CD14-positive monocyte (primary cell): ENCODE results near the gene GALNTL6. TPM values are rescaled to one million over a fixed set of nuclear protein-coding genes. Genes with fewer than 3 reads are reported as not detected.
A peak's percentile ranks its signal among the peaks of the same experiment; 100 is the strongest.

ENCODE experiments used
- DNase-seq, 3 donors: peaks; one replicate each; pipeline ENCODE4 v3.0.0-alpha.2; 2011 to 2022
- H2AFZ ChIP-seq: 2 replicates; pipeline ENCODE4 v1.6.0; 2012; ENCODE audit warnings: mild to moderate bottlenecking, low read depth, low read length, inconsistent platforms; ENCODE audit not compliant: insufficient read depth, poor library complexity, severe bottlenecking
- H3K27ac ChIP-seq, 2 donors: 1 replicate in 1 of 2; 2 replicates in 1 of 2; pipeline ENCODE4 v1.5.1; 2012 to 2013; ENCODE audit warnings: low read length in 2 of 2, control low read depth in 1 of 2, inconsistent platforms in 1 of 2, low read depth in 1 of 2, mild to moderate bottlenecking in 1 of 2
- H3K27me3 ChIP-seq, 2 donors: one replicate each; pipeline versions ENCODE4 v1.6.0 to v1.6.1; 2011 to 2013; ENCODE audit warnings: low read length in 2 of 2; ENCODE audit not compliant: control insufficient read depth in 2 of 2, insufficient read depth in 2 of 2
- H3K36me3 ChIP-seq, 2 donors: replicated peaks in 1 of 2; 1 replicate in 1 of 2; 2 replicates in 1 of 2; pipeline versions ENCODE4 v1.5.1 to v1.6.1; 2012 to 2013; ENCODE audit warnings: low read length in 2 of 2, control low read depth in 1 of 2, inconsistent platforms in 1 of 2, mild to moderate bottlenecking in 1 of 2; ENCODE audit not compliant: insufficient read depth in 2 of 2, control insufficient read depth in 1 of 2
- H3K4me1 ChIP-seq, 2 donors: 1 replicate in 1 of 2; 2 replicates in 1 of 2; pipeline versions ENCODE4 v1.5.1 to v1.6.1; 2012 to 2013; ENCODE audit warnings: low read length in 2 of 2, control low read depth in 1 of 2, inconsistent platforms in 1 of 2, mild to moderate bottlenecking in 1 of 2, moderate library complexity in 1 of 2; ENCODE audit not compliant: insufficient read depth in 2 of 2, control insufficient read depth in 1 of 2
- H3K4me2 ChIP-seq: replicated peaks from 2 replicates; pipeline ENCODE3; 2012; ENCODE audit warnings: low read length, moderate library complexity, mild to moderate bottlenecking; ENCODE audit not compliant: poor library complexity, severe bottlenecking; ENCODE audit errors: extremely low read depth
- H3K4me3 ChIP-seq, 3 experiments: fragments of 200-600 bp in 1 of 3; sonication (generic) in 1 of 3; replicated peaks in 1 of 3; 1 replicate in 2 of 3; 2 replicates in 1 of 3; pipeline ENCODE4 v1.5.1; 2011 to 2013; ENCODE audit warnings: low read length in 3 of 3, mild to moderate bottlenecking in 3 of 3, control low read depth in 2 of 3, low read depth in 2 of 3, inconsistent platforms in 1 of 3, moderate library complexity in 1 of 3
- H3K79me2 ChIP-seq: 2 replicates; pipeline ENCODE4 v1.6.0; 2012; ENCODE audit warnings: mild to moderate bottlenecking, control low read depth, inconsistent platforms, low read length, moderate library complexity; ENCODE audit not compliant: insufficient read depth
- H3K9ac ChIP-seq: 2 replicates; pipeline ENCODE4 v1.6.0; 2017; ENCODE audit warnings: low read length, mild to moderate bottlenecking; ENCODE audit not compliant: insufficient read depth, poor library complexity, severe bottlenecking
- H3K9me3 ChIP-seq, 2 donors: replicated peaks in 1 of 2; 1 replicate in 1 of 2; 2 replicates in 1 of 2; pipeline versions ENCODE4 v1.5.1 to v1.6.1; 2012 to 2013; ENCODE audit warnings: low read length in 2 of 2, control low read depth in 1 of 2; ENCODE audit not compliant: control insufficient read depth in 1 of 2, insufficient read depth in 1 of 2
- H4K20me1 ChIP-seq: 2 replicates; pipeline ENCODE4 v1.6.0; 2012; ENCODE audit warnings: mild to moderate bottlenecking, low read length, control low read depth, moderate library complexity; ENCODE audit not compliant: insufficient read depth
- H3K27ac Mint-ChIP-seq, 7 donors: one replicate each; pipeline ENCODE4 v1.8.0; 2020; ENCODE audit warnings: mild to moderate bottlenecking in 7 of 7, mixed read lengths in 7 of 7, moderate library complexity in 6 of 7, inconsistent platforms in 2 of 7
- H3K27me3 Mint-ChIP-seq, 3 donors: one replicate each; pipeline ENCODE4 v1.8.0; 2021 to 2022; ENCODE audit warnings: low read depth in 3 of 3, mild to moderate bottlenecking in 3 of 3, mixed read lengths in 3 of 3, moderate library complexity in 3 of 3, inconsistent platforms in 1 of 3
- H3K36me3 Mint-ChIP-seq, 2 donors: one replicate each; pipeline ENCODE4 v1.8.0; 2020; ENCODE audit warnings: mixed read lengths in 2 of 2, inconsistent platforms in 1 of 2, mild to moderate bottlenecking in 1 of 2
- H3K4me1 Mint-ChIP-seq: one replicate; pipeline ENCODE4 v1.8.0; 2020; ENCODE audit warnings: mild to moderate bottlenecking, mixed read lengths
- H3K4me3 Mint-ChIP-seq, 2 donors: one replicate each; pipeline ENCODE4 v1.8.0; 2020; ENCODE audit warnings: mild to moderate bottlenecking in 2 of 2, mixed read lengths in 2 of 2, moderate library complexity in 1 of 2
- H3K9me3 Mint-ChIP-seq, 7 donors: one replicate each; pipeline ENCODE4 v1.8.0; 2020 to 2022; ENCODE audit warnings: mixed read lengths in 7 of 7, mild to moderate bottlenecking in 6 of 7, moderate library complexity in 6 of 7, inconsistent platforms in 2 of 7
- CTCF ChIP-seq: fragments of 200-600 bp; IDR thresholded peaks from one replicate; pipeline ENCODE4 v1.8.0; 2022; ENCODE audit warnings: antibody characterized with exemption, mild to moderate bottlenecking
- WGBS: methylation state at CpG from one replicate; pipeline ENCODE4 v1.1.5; 2013; ENCODE audit warnings: missing lambda C conversion rate; ENCODE audit not compliant: insufficient coverage; 5-methylcytosine and 5-hydroxymethylcytosine counted together
- intact Hi-C, 2 donors: fragments of 100-400 bp; cut with micrococcal nuclease; formaldehyde crosslinking; loops; one replicate each; pipeline versions ENCODE4 v1.15.0 to v1.15.1; 2023
- polyA plus RNA-seq, 3 donors: library from polyadenylated mRNA; depleted of rRNA in 1 of 3; unstranded in 2 of 3; stranded (reverse) in 1 of 3; fragments of 300-500 nt in 2 of 3; fragments of >200 nt in 1 of 3; fragmentation: Illumina TruSeq in 2 of 3; gene quantifications; 1 replicate in 2 of 3; 2 replicates in 1 of 3; pipeline ENCODE4 v1.2.3, GENCODE V29; 2012 to 2021

The GALNTL6 gene
- polyA plus RNA-seq, 3 donors: 0.05 TPM; not detected in 2

GRCh38 chr4:172818901-172819300 is 1005.7 kb downstream of the GALNTL6 start:
- no peaks in the 10 kb centered on the region for H3K79me2 ChIP-seq
- no peaks in the 10 kb centered on the region for H3K4me1 Mint-ChIP-seq
- 100% methylated on average over 1 of the region's 1 CpG for WGBS
- no peak for DNase-seq
- no peaks in the 10 kb centered on the region for H3K36me3 Mint-ChIP-seq
- H3K4me3 ChIP-seq: no peak overlapping the region
- no peaks in the 10 kb centered on the region for H4K20me1 ChIP-seq
- H2AFZ ChIP-seq: no peak overlapping the region
- no peaks in the 10 kb centered on the region for H3K9me3 ChIP-seq
- peaks cover 0 to 2% (median 0%) of the 10 kb centered on the region in 7 donors for H3K9me3 Mint-ChIP-seq
- intact Hi-C loops: no loop called here
- no peak overlapping the region for H3K4me3 Mint-ChIP-seq
- H3K9ac ChIP-seq: no peak overlapping the region
- no peak overlapping the region for H3K27ac ChIP-seq
- H3K27ac Mint-ChIP-seq: no peak overlapping the region
- H3K27me3 Mint-ChIP-seq: peaks cover 3 to 12% (median 5%) of the 10 kb centered on the region in 3 donors
- H3K4me2 ChIP-seq: no peak overlapping the region
- H3K36me3 ChIP-seq: no peaks in the 10 kb centered on the region
- H3K27me3 ChIP-seq: peaks cover 3 to 12% of the 10 kb centered on the region in 2 donors
- H3K4me1 ChIP-seq: no peaks in the 10 kb centered on the region
- TF ChIP-seq CTCF: no peak

- peaks cover 3 to 15% (median 5%) of the 10 kb centered on the region in 3 donors for H3K27me3 Mint-ChIP-seq
- intact Hi-C loops: no loop called here
- Histone ChIP-seq H3K9ac (no peak overlapping the region), H3K4me3 (no peak overlapping the region), H3K9me3 (no peaks in the 10 kb centered on the region), H3K4me2 (no peak overlapping the region), H3K4me1 (no peaks in the 10 kb centered on the region), H4K20me1 (no peaks in the 10 kb centered on the region), H3K27me3 (peaks cover 2 to 10% of the 10 kb centered on the region in 2 donors), H3K79me2 (no peaks in the 10 kb centered on the region), H3K27ac (no peak overlapping the region), H3K36me3 (no peaks in the 10 kb centered on the region), H2AFZ (no peak overlapping the region)
- TF ChIP-seq CTCF: no peak
- WGBS: no CpG with 5 or more reads among the region's 1 CpG
- no peak overlapping the region for H3K27ac Mint-ChIP-seq
- H3K4me1 Mint-ChIP-seq: no peaks in the 10 kb centered on the region
- no peaks in the 10 kb centered on the region for H3K36me3 Mint-ChIP-seq
- H3K4me3 Mint-ChIP-seq: no peak overlapping the region
- peak; percentile 18 to 55 (median 30) for DNase-seq
- peaks cover 0 to 2% (median 0%) of the 10 kb centered on the region in 7 donors for H3K9me3 Mint-ChIP-seq
Observed at GRCh38 chr4:172819353-172819752, 1006.1 kb downstream of the GALNTL6 start.
